Sigmoid colon (tissue), 4 donors: ENCODE results near the gene DDTL.

Source experiments
- EP300 ChIP-seq, 4 donors: sonication (generic); formaldehyde crosslinking; IDR thresholded peaks; one replicate each; pipeline ENCODE4 v1.6.1; 2017; ENCODE audit warnings: antibody characterized with exemption in 4 of 4
- POLR2A ChIP-seq, 2 donors: fragments of 450-650 bp; IDR thresholded peaks; one replicate each; pipeline ENCODE4 v1.6.1; 2016; ENCODE audit warnings: antibody characterized with exemption in 2 of 2, mild to moderate bottlenecking in 2 of 2, moderate library complexity in 2 of 2
- TF ChIP-seq, protein P1 (sequence below), 4 experiments: fragments of 450-650 bp in 3 of 4; fragments of 200-600 bp in 1 of 4; IDR thresholded peaks; one replicate each; pipeline ENCODE4 v1.5.1; 2016 to 2019; ENCODE audit warnings: antibody characterized with exemption in 4 of 4, mild to moderate bottlenecking in 3 of 4, moderate library complexity in 2 of 4

DNA sequence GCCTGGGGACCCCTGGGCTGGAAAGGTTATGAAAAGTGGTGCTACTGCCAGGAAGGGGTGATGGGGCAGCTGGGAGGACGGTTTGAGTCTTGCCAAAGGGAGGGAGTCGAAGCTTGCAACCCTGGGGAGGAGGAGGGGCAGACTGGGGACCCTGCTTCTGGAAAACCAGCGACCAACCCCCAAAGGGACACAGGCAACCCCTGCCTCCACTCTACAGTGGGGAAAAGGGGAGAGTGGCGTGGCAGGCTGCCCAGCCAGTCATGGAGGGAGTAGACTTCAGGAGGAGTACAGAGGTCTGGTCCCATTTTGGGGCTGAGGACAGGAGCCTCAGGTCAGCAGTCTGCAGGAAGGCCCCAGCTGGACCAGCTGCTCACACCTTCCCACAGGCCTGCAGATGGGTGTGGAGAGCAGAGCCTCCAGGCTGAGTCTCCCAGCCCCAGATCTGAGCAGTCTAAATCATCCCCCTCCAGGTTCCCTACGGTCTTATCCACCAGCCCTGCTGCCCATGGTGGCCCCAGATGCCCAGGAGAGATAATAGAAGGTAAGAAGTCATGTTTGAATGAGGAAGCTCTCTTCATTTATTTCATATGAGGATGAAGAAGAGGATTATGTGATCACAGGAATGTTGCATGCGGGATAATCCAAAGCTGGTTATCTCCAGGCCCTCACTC, 4.3 kb downstream of the DDTL start:
- TF ChIP-seq EP300 (IDR thresholded peaks at IDR 0.05) (no peak), POLR2A (IDR thresholded peaks at IDR 0.05) (no peak)
- TF ChIP-seq, protein P1, sequence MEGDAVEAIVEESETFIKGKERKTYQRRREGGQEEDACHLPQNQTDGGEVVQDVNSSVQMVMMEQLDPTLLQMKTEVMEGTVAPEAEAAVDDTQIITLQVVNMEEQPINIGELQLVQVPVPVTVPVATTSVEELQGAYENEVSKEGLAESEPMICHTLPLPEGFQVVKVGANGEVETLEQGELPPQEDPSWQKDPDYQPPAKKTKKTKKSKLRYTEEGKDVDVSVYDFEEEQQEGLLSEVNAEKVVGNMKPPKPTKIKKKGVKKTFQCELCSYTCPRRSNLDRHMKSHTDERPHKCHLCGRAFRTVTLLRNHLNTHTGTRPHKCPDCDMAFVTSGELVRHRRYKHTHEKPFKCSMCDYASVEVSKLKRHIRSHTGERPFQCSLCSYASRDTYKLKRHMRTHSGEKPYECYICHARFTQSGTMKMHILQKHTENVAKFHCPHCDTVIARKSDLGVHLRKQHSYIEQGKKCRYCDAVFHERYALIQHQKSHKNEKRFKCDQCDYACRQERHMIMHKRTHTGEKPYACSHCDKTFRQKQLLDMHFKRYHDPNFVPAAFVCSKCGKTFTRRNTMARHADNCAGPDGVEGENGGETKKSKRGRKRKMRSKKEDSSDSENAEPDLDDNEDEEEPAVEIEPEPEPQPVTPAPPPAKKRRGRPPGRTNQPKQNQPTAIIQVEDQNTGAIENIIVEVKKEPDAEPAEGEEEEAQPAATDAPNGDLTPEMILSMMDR (IDR thresholded peaks at IDR 0.05), result no peak
